Neural cell (in vitro differentiated cells): ENCODE results near the gene TNFSF15.

Experiments
- CTCF ChIP-seq: fragments of 450-650 bp; IDR thresholded peaks from 2 replicates; pipeline ENCODE4 v1.5.1; 2014; ENCODE audit warnings: antibody characterized with exemption, mild to moderate bottlenecking, moderate library complexity; ENCODE audit not compliant: poor library complexity, severe bottlenecking
- POLR2AphosphoS5 ChIP-seq: IDR thresholded peaks from 2 replicates; pipeline ENCODE4 v1.6.1; 2012
- TAF1 ChIP-seq: IDR thresholded peaks from 2 replicates; pipeline ENCODE4 v1.6.1; 2012; ENCODE audit warnings: low read depth

- TF ChIP-seq CTCF (no peak), POLR2AphosphoS5 (no peak), TAF1 (no peak)
Observed at GRCh38 chr9:114845373-114845772, 39.5 kb upstream of the TNFSF15 start.
